ENCODE data around the gene CFAP161. TPM values are rescaled to one million over a fixed set of nuclear protein-coding genes. Genes with fewer than 3 reads are reported as not detected.
A peak's percentile ranks its signal among the peaks of the same experiment; 100 is the strongest.
"Not testable (repeated sequence)": the region's sequence is repeated elsewhere in the genome, so short reads cannot be mapped to it uniquely, and the experiment has no call there.

CFAP161 gene
- total RNA-seq, 1 donor from 2014 or later, result 21.1 TPM

DNA sequence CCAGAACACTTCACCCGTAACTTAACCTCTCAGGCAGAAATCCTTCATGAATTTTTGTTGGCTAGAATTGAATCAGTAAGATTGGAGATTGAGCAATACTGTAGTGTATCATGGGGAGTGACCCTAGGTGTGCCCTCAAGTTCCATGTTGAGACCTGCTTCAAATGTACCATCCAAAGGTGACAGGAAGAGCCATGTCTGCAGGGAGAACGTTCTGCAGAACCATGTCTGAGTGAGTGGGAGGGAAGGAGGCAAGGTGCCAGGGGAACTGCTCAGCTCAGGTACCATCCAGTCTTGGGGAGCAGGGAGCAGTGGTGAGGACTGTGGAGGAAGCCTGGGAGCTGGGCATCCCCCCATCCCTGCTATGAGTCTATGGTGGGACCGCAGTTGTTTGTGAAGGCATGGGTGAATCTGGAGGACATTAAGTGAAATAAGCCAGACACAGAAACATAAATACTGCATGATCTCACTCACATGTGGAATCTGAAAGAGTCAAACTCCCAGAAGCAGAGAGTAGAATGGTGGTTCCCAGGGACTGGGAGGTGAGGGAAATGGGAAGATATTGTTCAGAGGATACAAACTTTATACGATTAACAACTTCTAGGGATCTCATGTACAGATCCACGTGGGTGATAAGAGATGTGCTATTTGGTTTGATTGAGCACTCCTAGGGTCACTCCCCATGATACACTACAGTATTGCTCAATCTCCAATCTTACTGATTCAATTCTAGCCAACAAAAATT is 23.3 kb downstream of the CFAP161 start:
- Mint-ChIP-seq H3K9me3 (ENCODE audit: unreplicated experiment) (no peaks in the 10 kb centered on the region), H3K36me3 (ENCODE audit: low read depth, unreplicated experiment) (peaks cover 9% of the 10 kb centered on the region), H3K27ac (ENCODE audit: unreplicated experiment) (no peak overlapping the region), H3K4me1 (ENCODE audit: unreplicated experiment) (peaks cover 21% of the 10 kb centered on the region), H3K27me3 (ENCODE audit: unreplicated experiment) (peaks cover 9% of the 10 kb centered on the region), H3K4me3 (ENCODE audit: unreplicated experiment) (no peak overlapping the region)
- no peak for DNase-seq (ENCODE audit: low spot score)
- TF ChIP-seq CTCF (IDR thresholded peaks at IDR 0.05; ENCODE audit: unreplicated experiment), result no peak

GRCh38 chr15:81157939-81158223 is 23.8 kb downstream of the CFAP161 start:
- Mint-ChIP-seq H3K4me1 (ENCODE audit: unreplicated experiment) (peaks cover 24% of the 10 kb centered on the region), H3K4me3 (ENCODE audit: unreplicated experiment) (no peak overlapping the region), H3K27ac (ENCODE audit: unreplicated experiment) (no peak overlapping the region), H3K27me3 (ENCODE audit: unreplicated experiment) (peaks cover 9% of the 10 kb centered on the region), H3K36me3 (ENCODE audit: low read depth, unreplicated experiment) (peaks cover 9% of the 10 kb centered on the region), H3K9me3 (ENCODE audit: unreplicated experiment) (no peaks in the 10 kb centered on the region)
- no peak for DNase-seq (ENCODE audit: low spot score)
- no peak for TF ChIP-seq CTCF (IDR thresholded peaks at IDR 0.05; ENCODE audit: unreplicated experiment)

DNA sequence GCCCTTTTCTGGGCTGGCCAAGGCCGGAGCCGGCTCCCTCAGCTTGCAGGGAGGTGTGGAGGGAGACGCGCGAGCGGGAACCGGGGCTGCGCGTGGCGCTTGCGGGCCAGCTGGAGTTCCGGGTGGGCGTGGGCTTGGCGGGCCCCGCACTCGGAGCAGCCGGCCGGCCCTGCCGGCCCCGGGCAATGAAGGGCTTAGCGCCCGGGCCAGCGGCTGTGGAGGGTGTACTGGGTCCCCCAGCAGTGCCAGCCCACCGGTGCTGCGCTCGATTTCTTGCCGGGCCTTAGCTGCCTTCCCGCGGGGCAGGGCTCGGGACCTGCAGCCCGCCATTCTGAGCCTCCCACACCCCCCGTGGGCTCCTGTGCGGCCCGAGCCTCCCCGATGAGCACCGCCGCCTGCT is 24.5 kb downstream of the CFAP161 start:
- not testable (repeated sequence) for H3K36me3 Mint-ChIP-seq (ENCODE audit: low read depth, unreplicated experiment); H3K27ac Mint-ChIP-seq (ENCODE audit: unreplicated experiment); DNase-seq (ENCODE audit: low spot score); H3K27me3 Mint-ChIP-seq (ENCODE audit: unreplicated experiment); H3K9me3 Mint-ChIP-seq (ENCODE audit: unreplicated experiment); H3K4me3 Mint-ChIP-seq (ENCODE audit: unreplicated experiment)
- peaks cover 24% of the 10 kb centered on the region for H3K4me1 Mint-ChIP-seq (ENCODE audit: unreplicated experiment)

GRCh38 chr15:81160312-81161159 is 26.5 kb downstream of the CFAP161 start:
- Mint-ChIP-seq H3K36me3 (ENCODE audit: low read depth, unreplicated experiment) (peaks cover 9% of the 10 kb centered on the region), H3K27me3 (ENCODE audit: unreplicated experiment) (peaks cover 9% of the 10 kb centered on the region), H3K27ac (ENCODE audit: unreplicated experiment) (peak overlapping the region; percentile 70), H3K4me3 (ENCODE audit: unreplicated experiment) (peak overlapping the region; percentile 3), H3K4me1 (ENCODE audit: unreplicated experiment) (peaks cover 24% of the 10 kb centered on the region), H3K9me3 (ENCODE audit: unreplicated experiment) (no peaks in the 10 kb centered on the region)
- no peak for DNase-seq (ENCODE audit: low spot score)
- TF ChIP-seq CTCF (IDR thresholded peaks at IDR 0.05; ENCODE audit: unreplicated experiment), result no peak

DNA sequence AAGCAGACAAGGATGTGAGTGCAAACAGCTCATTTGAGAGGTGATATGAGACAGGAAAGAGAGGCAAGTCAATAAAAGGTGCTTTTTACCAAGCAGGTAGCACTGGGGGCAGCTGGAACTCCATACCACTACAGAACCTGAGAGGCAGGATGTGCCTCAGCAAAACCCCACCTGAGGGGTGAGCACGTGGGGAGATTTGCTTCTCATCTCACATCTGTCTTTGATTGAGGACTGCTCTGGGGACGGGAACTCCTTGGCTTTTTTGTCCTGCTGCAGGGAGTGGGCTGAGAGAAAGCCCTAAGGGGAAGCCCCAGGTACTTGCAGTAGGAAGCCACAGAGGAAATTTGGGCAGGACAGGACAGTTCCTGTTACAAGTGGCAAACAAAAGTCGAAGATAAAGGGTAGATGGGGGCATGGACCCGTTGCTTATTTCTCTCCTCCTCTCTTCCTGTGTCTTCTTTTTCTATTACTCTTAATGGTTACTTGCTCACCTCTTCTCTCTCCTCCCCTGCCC is 27.1 kb downstream of the CFAP161 start:
- TF ChIP-seq CTCF (IDR thresholded peaks at IDR 0.05; ENCODE audit: unreplicated experiment), result no peak
- Mint-ChIP-seq H3K27me3 (ENCODE audit: unreplicated experiment) (peaks cover 9% of the 10 kb centered on the region), H3K36me3 (ENCODE audit: low read depth, unreplicated experiment) (peaks cover 9% of the 10 kb centered on the region), H3K4me3 (ENCODE audit: unreplicated experiment) (peak overlapping the region; percentile 5), H3K27ac (ENCODE audit: unreplicated experiment) (peak overlapping the region; percentile 70), H3K4me1 (ENCODE audit: unreplicated experiment) (peaks cover 24% of the 10 kb centered on the region), H3K9me3 (ENCODE audit: unreplicated experiment) (no peaks in the 10 kb centered on the region)
- no peak for DNase-seq (ENCODE audit: low spot score)

All from endothelial cell (in vitro differentiated cells).